Sigmoid colon (tissue), 7 donors: Measurements from ENCODE around the gene RAB36. TPM values are rescaled to one million over a fixed set of nuclear protein-coding genes. Genes with fewer than 3 reads are reported as not detected.

ENCODE experiments used
- DNase-seq: peaks from one replicate; pipeline ENCODE4 v3.0.0-alpha.2; 2019
- H3K27ac ChIP-seq, 4 donors: fragments of 200-600 bp; sonication (generic); one replicate each; pipeline ENCODE4 v1.5.1; 2016 to 2019; ENCODE audit warnings: mild to moderate bottlenecking in 1 of 4
- H3K27me3 ChIP-seq, 3 donors: fragments of 200-600 bp; sonication (generic); one replicate each; pipeline ENCODE4 v1.5.1; 2019; ENCODE audit warnings: mild to moderate bottlenecking in 1 of 3
- H3K36me3 ChIP-seq, 4 donors: fragments of 200-600 bp; sonication (generic); one replicate each; pipeline ENCODE4 v1.5.1; 2016 to 2019
- H3K4me1 ChIP-seq, 4 donors: fragments of 200-600 bp; sonication (generic); one replicate each; pipeline ENCODE4 v1.5.1; 2017 to 2019
- H3K4me3 ChIP-seq, 4 donors: fragments of 200-600 bp; sonication (generic); one replicate each; pipeline ENCODE4 v1.5.1; 2017 to 2019; ENCODE audit warnings: mild to moderate bottlenecking in 2 of 4, moderate library complexity in 1 of 4
- H3K9me3 ChIP-seq, 4 donors: fragments of 200-600 bp in 3 of 4; sonication (generic) in 3 of 4; one replicate each; pipeline versions ENCODE4 v1.5.1 to v1.6.1; 2013 to 2019
- EP300 ChIP-seq, 4 donors: sonication (generic); formaldehyde crosslinking; IDR thresholded peaks; one replicate each; pipeline ENCODE4 v1.6.1; 2017; ENCODE audit warnings: antibody characterized with exemption in 4 of 4
- POLR2A ChIP-seq, 2 donors: fragments of 450-650 bp; IDR thresholded peaks; one replicate each; pipeline ENCODE4 v1.6.1; 2016; ENCODE audit warnings: antibody characterized with exemption in 2 of 2, mild to moderate bottlenecking in 2 of 2, moderate library complexity in 2 of 2
- POLR2AphosphoS5 ChIP-seq, 4 donors: sonication (generic); formaldehyde crosslinking; IDR thresholded peaks; one replicate each; pipeline ENCODE4 v1.6.1; 2017; ENCODE audit warnings: antibody characterized with exemption in 4 of 4
- WGBS, 2 donors: extraction: QIAGEN DNeasy Blood & Tissue Kit; methylation state at CpG; one replicate each; pipeline ENCODE4 v1.1.7; 2013; 5-methylcytosine and 5-hydroxymethylcytosine counted together
- intact Hi-C: fragments of 100-400 bp; cut with DNase I; formaldehyde crosslinking; loops from one replicate; pipeline ENCODE4 v1.15.1; 2023
- polyA plus RNA-seq, 3 donors: library from polyadenylated mRNA; stranded (reverse); fragments of 200-250 nt; gene quantifications; one replicate each; pipeline ENCODE4 v1.2.3, GENCODE V29; 2013
- total RNA-seq, 4 donors: library from RNA; depleted of rRNA; stranded (reverse); fragments of >200 nt; gene quantifications; one replicate each; pipeline ENCODE4 v1.1.0, GENCODE V29; 2016
- TF ChIP-seq, protein P1 (sequence below), 4 experiments: fragments of 450-650 bp in 3 of 4; fragments of 200-600 bp in 1 of 4; IDR thresholded peaks; one replicate each; pipeline ENCODE4 v1.5.1; 2016 to 2019; ENCODE audit warnings: antibody characterized with exemption in 4 of 4, mild to moderate bottlenecking in 3 of 4, moderate library complexity in 2 of 4
- donor health status: healthy with polysubstance abuse.
- donor health status: Bipolar disorder and iron deficiency.
- donor health status: healthy.

Gene RAB36
- total and polyA plus RNA-seq, 7 donors = 0.23 to 5.3 (median 2.1) TPM

DNA sequence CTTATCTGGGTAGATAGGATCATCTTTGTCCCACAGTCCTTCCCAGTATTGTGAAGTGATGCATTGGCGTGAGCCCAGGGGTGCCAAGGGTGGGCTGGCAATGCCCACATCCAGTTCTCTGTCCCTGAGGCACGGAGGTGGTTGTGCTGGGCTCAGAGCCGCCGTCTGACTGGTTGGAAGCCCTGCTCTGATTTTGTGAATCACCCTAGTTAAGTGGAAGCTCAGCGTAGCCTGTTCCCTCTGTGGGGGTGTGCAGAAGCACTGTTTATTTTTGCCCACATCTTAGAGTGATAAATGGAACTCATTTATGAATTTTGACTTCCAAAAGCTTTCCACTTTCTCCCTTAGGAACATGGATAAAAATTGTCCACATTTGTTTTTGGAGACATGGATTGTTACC, 48.6 kb downstream of the RAB36 start:
- Histone ChIP-seq H3K9me3 (no peaks in the 10 kb centered on the region), H3K4me1 (peaks cover 0 to 17% (median 11%) of the 10 kb centered on the region in 4 donors), H3K27me3 (no peaks in the 10 kb centered on the region), H3K27ac (no peak overlapping the region), H3K36me3 (peaks cover 0 to 7% (median 0%) of the 10 kb centered on the region in 4 donors), H3K4me3 (no peak overlapping the region)
- DNase-seq = no peak
- 86 to 89% methylated on average over 5 of the region's 5 CpGs for WGBS, 2 donors
- intact Hi-C loops = no loop called here
- TF ChIP-seq POLR2AphosphoS5 (IDR thresholded peaks at IDR 0.05) = no peak
- TF ChIP-seq, protein P1, sequence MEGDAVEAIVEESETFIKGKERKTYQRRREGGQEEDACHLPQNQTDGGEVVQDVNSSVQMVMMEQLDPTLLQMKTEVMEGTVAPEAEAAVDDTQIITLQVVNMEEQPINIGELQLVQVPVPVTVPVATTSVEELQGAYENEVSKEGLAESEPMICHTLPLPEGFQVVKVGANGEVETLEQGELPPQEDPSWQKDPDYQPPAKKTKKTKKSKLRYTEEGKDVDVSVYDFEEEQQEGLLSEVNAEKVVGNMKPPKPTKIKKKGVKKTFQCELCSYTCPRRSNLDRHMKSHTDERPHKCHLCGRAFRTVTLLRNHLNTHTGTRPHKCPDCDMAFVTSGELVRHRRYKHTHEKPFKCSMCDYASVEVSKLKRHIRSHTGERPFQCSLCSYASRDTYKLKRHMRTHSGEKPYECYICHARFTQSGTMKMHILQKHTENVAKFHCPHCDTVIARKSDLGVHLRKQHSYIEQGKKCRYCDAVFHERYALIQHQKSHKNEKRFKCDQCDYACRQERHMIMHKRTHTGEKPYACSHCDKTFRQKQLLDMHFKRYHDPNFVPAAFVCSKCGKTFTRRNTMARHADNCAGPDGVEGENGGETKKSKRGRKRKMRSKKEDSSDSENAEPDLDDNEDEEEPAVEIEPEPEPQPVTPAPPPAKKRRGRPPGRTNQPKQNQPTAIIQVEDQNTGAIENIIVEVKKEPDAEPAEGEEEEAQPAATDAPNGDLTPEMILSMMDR (IDR thresholded peaks at IDR 0.05) = no peak
- TF ChIP-seq EP300 (IDR thresholded peaks at IDR 0.05) = no peak
- TF ChIP-seq POLR2A (IDR thresholded peaks at IDR 0.05) = no peak

DNA sequence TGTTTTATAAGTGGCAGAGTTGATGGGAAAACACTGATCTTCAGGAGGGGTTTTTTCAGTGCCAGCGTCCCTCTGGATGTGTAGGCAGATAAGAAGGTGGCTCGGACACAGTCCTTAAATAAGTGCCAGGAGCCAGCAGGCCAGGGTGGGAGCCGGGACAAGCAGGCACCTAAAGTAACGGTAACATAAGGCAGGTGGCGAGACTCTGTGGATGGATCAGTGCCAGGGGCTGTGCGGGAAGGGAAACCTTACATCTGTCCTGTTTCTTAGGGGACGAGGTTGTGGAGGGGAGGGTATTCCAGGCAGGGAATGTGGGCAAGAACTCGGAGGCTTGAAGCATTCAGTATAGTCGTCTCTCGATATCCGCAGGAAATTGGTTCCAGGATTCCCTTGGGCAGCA, 50.9 kb downstream of the RAB36 start:
- Histone ChIP-seq H3K27ac (no peak overlapping the region), H3K9me3 (no peaks in the 10 kb centered on the region), H3K4me3 (no peak overlapping the region), H3K27me3 (no peaks in the 10 kb centered on the region), H3K4me1 (peaks cover 0 to 25% (median 15%) of the 10 kb centered on the region in 4 donors), H3K36me3 (peaks cover 0 to 7% (median 0%) of the 10 kb centered on the region in 4 donors)
- TF ChIP-seq, protein P1 (IDR thresholded peaks at IDR 0.05) = no peak
- no peak for TF ChIP-seq EP300 (IDR thresholded peaks at IDR 0.05)
- TF ChIP-seq POLR2AphosphoS5 (IDR thresholded peaks at IDR 0.05) = no peak
- no peak for TF ChIP-seq POLR2A (IDR thresholded peaks at IDR 0.05)
- WGBS, 2 donors = 89 to 90% methylated on average over 11 of the region's 11 CpGs
- intact Hi-C loops = no loop called here
- DNase-seq = no peak

DNA sequence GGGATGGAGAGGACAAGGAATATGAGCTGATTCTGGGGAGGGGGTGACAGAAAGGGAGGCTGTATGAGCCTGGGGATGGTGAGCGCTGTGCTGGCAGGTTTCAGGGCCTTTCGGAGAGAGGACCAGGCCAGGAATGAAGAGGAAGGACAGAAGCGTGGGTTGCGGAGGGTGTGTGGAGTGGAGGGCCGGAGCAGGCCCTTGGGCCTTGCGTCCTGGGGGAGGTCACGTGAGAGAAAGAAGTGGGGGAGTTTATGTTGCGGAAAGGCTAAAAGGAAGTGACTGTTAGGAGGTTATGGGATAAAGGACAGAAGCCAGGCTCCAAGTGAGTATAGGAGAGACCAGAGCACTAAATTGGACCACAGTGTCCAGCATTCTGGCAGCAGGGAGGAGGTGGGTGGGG, 52.6 kb downstream of the RAB36 start:
- DNase-seq = no peak
- intact Hi-C loops = no loop called here
- H3K4me3 ChIP-seq = no peak overlapping the region
- no peak overlapping the region for H3K27ac ChIP-seq
- TF ChIP-seq, protein P1 (IDR thresholded peaks at IDR 0.05) = no peak
- TF ChIP-seq POLR2A (IDR thresholded peaks at IDR 0.05) = no peak
- no peak for TF ChIP-seq POLR2AphosphoS5 (IDR thresholded peaks at IDR 0.05)
- no peak for TF ChIP-seq EP300 (IDR thresholded peaks at IDR 0.05)
- no peaks in the 10 kb centered on the region for H3K27me3 ChIP-seq
- no peaks in the 10 kb centered on the region for H3K36me3 ChIP-seq
- 93 to 97% methylated on average over 8 of the region's 8 CpGs for WGBS, 2 donors
- peaks cover 0 to 21% (median 17%) of the 10 kb centered on the region in 4 donors for H3K4me1 ChIP-seq
- no peaks in the 10 kb centered on the region for H3K9me3 ChIP-seq

DNA sequence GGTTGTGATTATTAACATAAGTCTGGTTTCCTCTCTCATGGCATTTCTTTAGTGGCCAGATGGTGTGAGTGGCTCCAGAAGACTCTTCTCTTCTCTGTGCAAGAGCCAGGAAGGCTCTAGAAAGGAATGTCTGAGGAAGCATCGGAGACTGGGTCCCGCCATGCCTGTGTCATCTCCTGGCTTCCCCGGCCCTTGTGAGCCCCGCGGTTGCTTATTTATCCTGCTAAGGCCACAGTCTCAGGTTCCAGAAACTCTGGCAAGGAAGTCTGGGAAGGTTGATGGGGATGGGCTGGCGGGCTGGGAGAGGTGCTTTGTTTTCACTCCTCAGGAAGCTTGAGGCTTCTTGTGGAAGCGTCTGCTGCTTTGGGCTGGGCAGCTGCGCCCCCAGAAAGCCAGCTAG, 53.9 kb downstream of the RAB36 start:
- H3K4me1 ChIP-seq = peaks cover 0 to 15% (median 14%) of the 10 kb centered on the region in 4 donors
- no peaks in the 10 kb centered on the region for H3K9me3 ChIP-seq
- H3K27ac ChIP-seq = no peak overlapping the region
- WGBS, 2 donors = 75 to 80% methylated on average over 8 of the region's 8 CpGs
- no peaks in the 10 kb centered on the region for H3K36me3 ChIP-seq
- no peaks in the 10 kb centered on the region for H3K27me3 ChIP-seq
- DNase-seq = no peak
- intact Hi-C loops = no loop called here
- no peak overlapping the region for H3K4me3 ChIP-seq
- TF ChIP-seq EP300 (IDR thresholded peaks at IDR 0.05) (no peak), POLR2A (IDR thresholded peaks at IDR 0.05) (no peak), POLR2AphosphoS5 (IDR thresholded peaks at IDR 0.05) (no peak)
- TF ChIP-seq, protein P1 (IDR thresholded peaks at IDR 0.05) = no peak

DNA sequence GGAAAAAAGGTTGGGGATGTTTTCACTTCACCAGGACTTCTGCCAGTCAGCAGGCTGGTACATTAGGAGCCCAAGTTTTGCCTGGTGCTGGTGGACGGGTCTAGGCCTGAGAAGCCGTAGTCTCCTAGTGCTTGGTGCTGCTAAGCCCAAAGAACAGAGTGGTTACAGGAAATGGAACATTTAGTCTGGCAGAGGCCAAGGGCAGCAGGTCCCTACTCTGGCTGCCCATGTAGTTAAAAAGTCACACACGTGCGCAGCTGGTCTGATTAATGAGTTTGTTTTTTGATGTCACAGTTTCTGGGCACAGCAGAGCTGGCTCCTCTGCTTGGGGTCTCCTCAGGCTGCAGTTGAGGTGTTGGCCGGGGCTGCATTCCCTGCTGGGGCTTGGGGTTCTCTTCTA, 55.6 kb downstream of the RAB36 start:
- WGBS, 2 donors = 86 to 88% methylated on average over 5 of the region's 5 CpGs
- Histone ChIP-seq H3K4me1 (peaks cover 0 to 32% (median 29%) of the 10 kb centered on the region in 4 donors), H3K36me3 (no peaks in the 10 kb centered on the region), H3K27ac (peak overlapping the region in 1 of 4 donors; percentile 22), H3K4me3 (no peak overlapping the region), H3K9me3 (no peaks in the 10 kb centered on the region), H3K27me3 (no peaks in the 10 kb centered on the region)
- TF ChIP-seq EP300 (IDR thresholded peaks at IDR 0.05) (no peak), POLR2A (IDR thresholded peaks at IDR 0.05) (no peak), POLR2AphosphoS5 (IDR thresholded peaks at IDR 0.05) (no peak)
- intact Hi-C loops = no loop called here
- DNase-seq = no peak
